GM10248 (cell line): Measurements from ENCODE around the gene HNRNPA2B1.

Experiments used
- CTCF ChIA-PET: fragments of 300-600 bp; sonication (Branson Sonifier 250); formaldehyde crosslinking; extraction: SDS; loops from one replicate; lab custom pipeline; 2021; ENCODE audit warnings: antibody characterized with exemption; lab: Yijun Ruan, JAX
- POLR2A ChIA-PET: fragments of 350-650 bp; sonication (Branson Sonifier 250); formaldehyde crosslinking; extraction: SDS; loops from one replicate; lab custom pipeline; 2020; ENCODE audit warnings: antibody characterized with exemption; lab: Yijun Ruan, JAX
- DNase-seq: peaks from one replicate; pipeline ENCODE4 v3.0.0; 2012; ENCODE audit errors: extremely low spot score
- TF ChIP-seq, protein P1 (sequence below): IDR thresholded peaks from 2 replicates; pipeline ENCODE4 v1.5.1; 2012; ENCODE audit warnings: mild to moderate bottlenecking, low read depth; ENCODE audit errors: extremely low read depth, missing control alignments, control extremely low read depth

HNRNPA2B1 gene

DNA sequence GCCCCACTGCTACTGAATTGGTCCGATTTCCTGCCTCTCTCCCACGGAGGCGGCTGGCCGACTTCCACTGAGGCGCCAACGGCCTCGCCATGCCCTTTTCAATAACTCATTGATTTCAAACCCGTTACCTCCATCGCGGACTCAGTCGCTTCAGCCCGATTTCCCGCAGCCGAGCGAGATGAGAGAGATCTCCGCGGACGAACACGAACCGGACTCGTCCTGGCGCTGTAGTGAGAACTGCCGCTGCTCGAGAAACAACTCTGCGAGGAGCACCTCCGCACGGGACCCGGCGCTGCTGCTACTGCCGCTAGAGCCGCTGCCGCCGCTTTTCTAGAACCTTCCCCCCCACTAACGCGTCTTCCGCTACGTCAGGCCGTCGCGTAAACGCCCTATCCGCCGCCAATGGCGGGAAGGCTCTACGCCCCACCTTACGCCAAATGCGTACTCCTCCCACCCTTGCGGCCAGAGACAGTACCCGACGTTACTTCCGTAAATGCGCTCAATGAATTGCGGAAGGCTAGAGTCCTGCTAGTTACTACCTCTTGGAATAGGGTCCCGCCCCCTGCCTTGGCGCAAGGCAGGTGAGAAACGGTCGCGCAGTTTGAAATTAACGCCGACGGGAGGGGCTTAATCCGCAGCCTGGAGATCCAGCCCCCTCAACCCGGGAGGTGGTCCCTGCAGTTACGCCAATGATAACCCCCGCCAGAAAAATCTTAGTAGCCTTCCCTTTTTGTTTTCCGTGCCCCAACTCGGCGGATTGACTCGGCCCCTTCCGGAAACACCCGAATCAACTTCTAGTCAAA lies at the start of gene HNRNPA2B1:
HNRNPA2B1 (minus strand) TSS at position 303 of the 803 bp plus-strand sequence; CDS start at position 134, 169 bp downstream.
- peak; percentile 80 for DNase-seq
- POLR2A ChIA-PET: interaction anchor here (0.6 to 2.5 kb wide), 11 partner anchors 9 to 1488 kb away, joined by 3 to 12 read pairs (median 3); partner anchors contain the start of gene NFE2L3
- CTCF ChIA-PET: interaction anchor here (0.8 to 1.3 kb wide), 2 partner anchors 9 to 12 kb away, joined by 3 to 4 read pairs; no protein-coding TSS in a partner anchor
- TF ChIP-seq, protein P1, sequence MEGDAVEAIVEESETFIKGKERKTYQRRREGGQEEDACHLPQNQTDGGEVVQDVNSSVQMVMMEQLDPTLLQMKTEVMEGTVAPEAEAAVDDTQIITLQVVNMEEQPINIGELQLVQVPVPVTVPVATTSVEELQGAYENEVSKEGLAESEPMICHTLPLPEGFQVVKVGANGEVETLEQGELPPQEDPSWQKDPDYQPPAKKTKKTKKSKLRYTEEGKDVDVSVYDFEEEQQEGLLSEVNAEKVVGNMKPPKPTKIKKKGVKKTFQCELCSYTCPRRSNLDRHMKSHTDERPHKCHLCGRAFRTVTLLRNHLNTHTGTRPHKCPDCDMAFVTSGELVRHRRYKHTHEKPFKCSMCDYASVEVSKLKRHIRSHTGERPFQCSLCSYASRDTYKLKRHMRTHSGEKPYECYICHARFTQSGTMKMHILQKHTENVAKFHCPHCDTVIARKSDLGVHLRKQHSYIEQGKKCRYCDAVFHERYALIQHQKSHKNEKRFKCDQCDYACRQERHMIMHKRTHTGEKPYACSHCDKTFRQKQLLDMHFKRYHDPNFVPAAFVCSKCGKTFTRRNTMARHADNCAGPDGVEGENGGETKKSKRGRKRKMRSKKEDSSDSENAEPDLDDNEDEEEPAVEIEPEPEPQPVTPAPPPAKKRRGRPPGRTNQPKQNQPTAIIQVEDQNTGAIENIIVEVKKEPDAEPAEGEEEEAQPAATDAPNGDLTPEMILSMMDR: no peak

DNA sequence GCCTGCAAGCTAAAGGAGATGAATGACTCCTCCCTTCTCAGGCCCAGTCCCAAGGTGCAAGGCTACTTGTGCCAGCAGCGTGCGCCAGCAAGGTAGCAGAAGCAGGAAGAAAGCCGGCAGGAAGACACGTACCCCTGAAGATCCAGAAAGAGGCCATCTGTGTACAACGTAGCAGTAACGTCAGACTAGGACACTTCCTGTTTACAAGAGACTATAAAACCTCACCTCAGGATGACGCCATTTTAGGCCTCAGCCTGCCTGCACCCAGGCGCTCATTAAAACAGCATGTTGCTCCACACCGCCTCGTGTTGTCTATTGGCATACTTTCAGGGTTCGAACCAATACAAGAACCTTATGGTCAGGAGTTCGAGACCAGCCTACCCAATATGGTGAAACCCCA lies 49.7 kb upstream of the HNRNPA2B1 start:
- DNase-seq: no peak
- ChIA-PET CTCF (no interaction called here), POLR2A (no interaction called here)
- TF ChIP-seq, protein P1: no peak

DNA sequence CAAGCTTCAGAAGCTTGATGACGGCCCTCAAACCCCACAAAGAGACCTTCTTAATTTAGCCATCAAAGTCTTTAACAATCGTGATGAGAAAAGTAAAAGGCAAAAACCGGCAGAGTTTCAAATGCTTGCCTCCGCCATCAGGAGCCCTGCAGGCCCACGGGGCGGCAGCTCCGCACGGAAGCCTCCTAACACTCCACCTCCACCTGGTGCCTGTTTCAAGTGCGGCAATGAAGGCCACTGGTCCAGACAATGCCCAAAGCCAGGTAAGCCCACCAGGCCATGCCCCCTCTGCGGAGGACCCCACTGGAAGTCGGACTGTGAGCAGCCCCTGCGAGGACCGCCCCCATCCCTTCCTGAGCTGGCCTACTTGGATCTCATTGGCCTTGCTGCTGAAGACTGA lies 44.6 kb upstream of the HNRNPA2B1 start:
- ChIA-PET POLR2A (no interaction called here), CTCF (no interaction called here)
- no peak for DNase-seq
- TF ChIP-seq, protein P1: no peak

DNA sequence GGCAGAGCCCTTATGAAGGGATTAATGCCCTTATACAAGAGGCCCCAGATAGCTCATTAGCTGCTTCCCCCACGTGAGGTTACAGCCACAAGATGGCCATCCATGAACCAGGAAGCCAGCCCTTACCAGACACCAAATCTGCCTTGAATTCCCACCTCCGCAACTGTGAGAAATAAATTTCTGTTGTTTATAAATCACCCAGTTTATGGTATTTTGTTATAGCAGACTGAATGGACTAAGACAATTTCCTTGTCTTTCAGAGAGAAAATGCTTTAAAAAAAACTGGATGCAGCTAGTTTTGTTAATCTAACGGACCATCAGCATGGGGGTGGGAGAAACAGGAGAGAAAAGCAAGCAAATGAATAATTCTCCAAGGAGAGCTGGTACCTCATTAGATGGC lies 37.5 kb upstream of the HNRNPA2B1 start:
- no peak for DNase-seq
- POLR2A ChIA-PET: no interaction called here
- TF ChIP-seq, protein P1: no peak
- CTCF ChIA-PET: interaction anchor here (0.6 to 1.3 kb wide), 3 partner anchors 91 to 128 kb away, joined by 3 to 4 read pairs (median 3); no protein-coding TSS in a partner anchor

DNA sequence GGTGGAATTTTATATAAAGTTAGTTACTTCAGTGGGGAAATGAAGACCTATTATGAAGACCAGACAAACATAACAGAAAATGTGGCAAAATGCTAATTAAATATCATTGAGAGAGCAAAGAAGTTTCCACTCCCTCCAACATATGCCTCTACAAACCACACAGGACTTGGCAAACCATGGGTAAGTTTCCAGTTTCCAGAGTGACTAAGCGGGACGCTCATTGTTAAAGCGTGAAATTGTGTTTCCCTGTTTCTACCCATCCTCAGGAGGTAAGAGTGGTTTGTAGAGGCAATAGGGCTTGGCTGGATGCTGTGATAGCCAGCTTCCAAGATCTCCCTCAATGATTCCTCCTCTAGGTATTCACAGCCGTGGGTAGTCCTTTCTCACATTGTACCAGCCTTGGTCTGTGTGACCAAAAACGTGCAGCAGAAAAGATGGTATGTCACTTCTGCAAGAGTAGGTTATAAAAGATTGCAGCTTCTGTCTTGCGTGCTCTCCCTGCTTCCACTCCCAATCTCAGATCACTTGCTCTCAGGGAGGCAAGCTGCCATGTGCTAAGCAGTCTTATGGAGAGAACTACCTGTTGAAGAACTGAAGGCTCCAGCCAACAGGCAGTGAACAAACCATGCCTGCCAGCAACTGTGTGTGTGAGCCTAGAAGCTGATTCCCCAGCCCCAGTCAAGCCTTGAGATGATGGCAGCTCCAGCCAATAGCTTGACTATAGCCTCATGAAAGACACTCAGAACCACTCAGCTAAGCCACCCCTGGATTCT lies 36.7 kb upstream of the HNRNPA2B1 start:
- TF ChIP-seq, protein P1: no peak
- DNase-seq: no peak
- ChIA-PET CTCF (interaction anchor here (1.3 kb wide), 2 partner anchors 92 to 127 kb away, joined by 3 to 4 read pairs; no protein-coding TSS in a partner anchor), POLR2A (no interaction called here)

DNA sequence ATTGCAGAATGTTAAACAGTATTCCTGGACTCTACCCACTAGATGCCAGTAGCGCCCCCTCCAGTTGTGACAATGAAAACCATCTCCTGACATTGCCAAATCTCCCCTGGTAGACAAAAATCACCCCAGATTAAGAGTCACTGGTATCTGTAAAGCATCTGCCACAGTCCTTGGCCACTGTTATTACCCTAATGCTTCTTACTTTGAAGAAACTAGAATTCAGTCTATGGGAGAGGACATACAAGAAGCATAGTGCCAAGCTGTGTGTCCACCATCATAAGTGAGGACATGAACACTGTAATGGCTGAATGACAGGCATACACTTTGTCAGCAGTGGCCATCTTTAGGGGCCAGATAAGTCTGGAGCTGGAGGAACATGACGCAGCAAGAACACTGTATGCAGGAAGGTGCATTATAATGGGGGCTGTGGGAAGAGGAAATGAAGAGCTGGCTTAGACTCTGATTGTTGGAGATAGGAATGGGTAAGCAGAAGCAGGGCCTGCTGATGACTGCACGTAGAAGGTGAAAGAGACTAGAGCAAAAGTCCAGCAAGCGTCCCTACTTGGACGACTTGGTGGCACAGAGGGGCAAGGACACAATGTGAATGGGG lies 33.5 kb upstream of the HNRNPA2B1 start:
- CTCF ChIA-PET: no interaction called here
- TF ChIP-seq, protein P1: no peak
- POLR2A ChIA-PET: no interaction called here
- DNase-seq: no peak
